Smooth muscle cell (in vitro differentiated cells): ENCODE results near the gene IFT25. TPM values are rescaled to one million over a fixed set of nuclear protein-coding genes. Genes with fewer than 3 reads are reported as not detected.
A peak's percentile ranks its signal among the peaks of the same experiment; 100 is the strongest.
"Not testable (repeated sequence)": the region's sequence is repeated elsewhere in the genome, so short reads cannot be mapped to it uniquely, and the experiment has no call there.

ENCODE experiments used
- DNase-seq: peaks from one replicate; lab custom pipeline; 2025; ENCODE audit not compliant: unreplicated experiment; lab: John Stamatoyannopoulos, UW
- H2AFZ ChIP-seq: fragments of 200-600 bp; sonication (generic); 2 replicates; pipeline ENCODE4 v1.6.0; 2016; ENCODE audit warnings: antibody characterized with exemption, low read depth, mild to moderate bottlenecking
- H3F3A ChIP-seq: fragments of 200-600 bp; sonication (generic); 2 replicates; pipeline ENCODE4 v1.6.0; 2017; ENCODE audit warnings: antibody characterized with exemption, low read depth
- H3K27ac ChIP-seq: fragments of 200-600 bp; sonication (generic); 2 replicates; pipeline ENCODE4 v1.5.1; 2016; ENCODE audit warnings: low read depth, mild to moderate bottlenecking
- H3K27me3 ChIP-seq: fragments of 200-600 bp; sonication (generic); 2 replicates; pipeline ENCODE4 v1.6.1; 2016; ENCODE audit warnings: low read depth, mild to moderate bottlenecking
- H3K36me3 ChIP-seq: fragments of 200-600 bp; sonication (generic); 2 replicates; pipeline ENCODE4 v1.5.1; 2016; ENCODE audit warnings: low read depth
- H3K4me1 ChIP-seq: fragments of 200-600 bp; sonication (generic); 2 replicates; pipeline ENCODE4 v1.5.1; 2016; ENCODE audit warnings: low read depth
- H3K4me2 ChIP-seq: fragments of 200-600 bp; sonication (generic); 2 replicates; pipeline ENCODE4 v1.6.0; 2016; ENCODE audit warnings: mild to moderate bottlenecking
- H3K4me3 ChIP-seq: fragments of 200-600 bp; sonication (generic); 2 replicates; pipeline ENCODE4 v1.5.1; 2016; ENCODE audit warnings: mild to moderate bottlenecking
- H3K79me2 ChIP-seq: fragments of 200-600 bp; sonication (generic); 2 replicates; pipeline ENCODE4 v1.6.0; 2016; ENCODE audit warnings: low read depth, mild to moderate bottlenecking
- H3K9ac ChIP-seq: fragments of 200-600 bp; sonication (generic); 2 replicates; pipeline ENCODE4 v1.6.0; 2016; ENCODE audit warnings: low read depth
- H3K9me3 ChIP-seq: fragments of 200-600 bp; sonication (generic); replicated peaks from 2 replicates; pipeline ENCODE4 v1.5.1; 2016; ENCODE audit warnings: low read depth
- H4K20me1 ChIP-seq: fragments of 200-600 bp; sonication (generic); 2 replicates; pipeline ENCODE4 v1.6.0; 2016; ENCODE audit warnings: low read depth
- CTCF ChIP-seq: fragments of 200-600 bp; sonication (generic); IDR thresholded peaks from 2 replicates; pipeline ENCODE4 v1.5.1; 2017; ENCODE audit warnings: borderline replicate concordance, mild to moderate bottlenecking, antibody characterized with exemption; ENCODE audit not compliant: insufficient read depth, poor library complexity, severe bottlenecking
- WGBS: methylation state at CpG from one replicate; pipeline ENCODE4 v1.1.7; 2016; ENCODE audit warnings: low lambda C conversion rate; 5-methylcytosine and 5-hydroxymethylcytosine counted together
- polyA plus RNA-seq: library from polyadenylated mRNA; unstranded; fragments of >200 nt; fragmentation: Nextera tagmentation; extraction: Ambion mirVana; gene quantifications from 2 replicates; pipeline ENCODE4 v1.2.1, GENCODE V29; 2016
- total RNA-seq: library from RNA; depleted of rRNA; stranded (reverse); fragments of >200 nt; gene quantifications from 2 replicates; pipeline ENCODE4 v1.2.3, GENCODE V29; 2014

Gene IFT25
- total and polyA plus RNA-seq, 2 experiments from 2014 or later, result 27.4 to 46.3 TPM

- no peaks in the 10 kb centered on the region for H4K20me1 ChIP-seq
- H3K4me1 ChIP-seq, result peaks cover 6% of the 10 kb centered on the region
- TF ChIP-seq CTCF, result no peak
- H3K27ac ChIP-seq, result peak within 1 kb of the TSS; percentile 93
- peak within 1 kb of the TSS; percentile 90 for H3K4me3 ChIP-seq
- H3K9ac ChIP-seq, result peak within 1 kb of the TSS; percentile 90
- H3K36me3 ChIP-seq, result no peaks in the 10 kb centered on the region
- peaks cover 3% of the 10 kb centered on the region for H3F3A ChIP-seq
- no peaks in the 10 kb centered on the region for H3K27me3 ChIP-seq
- peak; percentile 44 for DNase-seq
- no peaks in the 10 kb centered on the region for H3K9me3 ChIP-seq
- WGBS, result 4% methylated on average over 61 of the region's 62 CpGs
- no peaks in the 10 kb centered on the region for H3K79me2 ChIP-seq
- H2AFZ ChIP-seq, result peak within 1 kb of the TSS; percentile 97
- H3K4me2 ChIP-seq, result peak within 1 kb of the TSS; percentile 80
Measured at GRCh38 chr1:53889304-53890298, 55.9 kb downstream of the IFT25 start, which contains the start of gene YIPF1. TSS of gene YIPF1 (minus strand) at chr1:53889797. CDS start at chr1:53888937, 860 bp downstream.

- H3K4me2 ChIP-seq, result peak overlapping the region; percentile 80
- H2AFZ ChIP-seq, result no peak overlapping the region
- 90% methylated on average over 2 of the region's 2 CpGs for WGBS
- H3K27ac ChIP-seq, result no peak overlapping the region
- H3F3A ChIP-seq, result peaks cover 3% of the 10 kb centered on the region
- no peaks in the 10 kb centered on the region for H3K27me3 ChIP-seq
- H3K79me2 ChIP-seq, result no peaks in the 10 kb centered on the region
- no peaks in the 10 kb centered on the region for H3K36me3 ChIP-seq
- TF ChIP-seq CTCF, result no peak
- no peaks in the 10 kb centered on the region for H3K9me3 ChIP-seq
- H3K4me1 ChIP-seq, result peaks cover 6% of the 10 kb centered on the region
- H3K9ac ChIP-seq, result no peak overlapping the region
- peak overlapping the region; percentile 90 for H3K4me3 ChIP-seq
- H4K20me1 ChIP-seq, result no peaks in the 10 kb centered on the region
- no peak for DNase-seq
Measured at GRCh38 chr1:53888681-53889080, 56.8 kb downstream of the IFT25 start.

- not testable (repeated sequence) for H3K27ac ChIP-seq, H3K36me3 ChIP-seq, DNase-seq, H2AFZ ChIP-seq, H3K79me2 ChIP-seq, H4K20me1 ChIP-seq, H3K27me3 ChIP-seq, H3F3A ChIP-seq, H3K4me2 ChIP-seq, H3K4me1 ChIP-seq, H3K9me3 ChIP-seq, H3K4me3 ChIP-seq, H3K9ac ChIP-seq
- 99% methylated on average over 6 of the region's 6 CpGs for WGBS
Measured at GRCh38 chr1:53883600-53883999, 61.9 kb downstream of the IFT25 start.

GRCh38 chr1:53881853-53882252 lies 63.6 kb downstream of the IFT25 start:
- H3F3A ChIP-seq, H3K9me3 ChIP-seq, H3K4me2 ChIP-seq, H3K4me1 ChIP-seq, H3K27me3 ChIP-seq, H3K79me2 ChIP-seq, H3K27ac ChIP-seq, H2AFZ ChIP-seq, H4K20me1 ChIP-seq, H3K9ac ChIP-seq, H3K4me3 ChIP-seq, H3K36me3 ChIP-seq, DNase-seq: not testable (repeated sequence)
- WGBS, result 97% methylated on average over 2 of the region's 2 CpGs
